GM23338 (cell line): ENCODE data around the gene C2orf92. TPM values are rescaled to one million over a fixed set of nuclear protein-coding genes. Genes with fewer than 3 reads are reported as not detected.

Experiments
- ATAC-seq: fragments of 200-7000 bp; cut with Tn5 transposase; 3 replicates; pipeline ENCODE4 v1.9.1; 2020
- DNase-seq: peaks from one replicate; pipeline ENCODE4 v3.0.0-alpha.2; 2015; ENCODE audit warnings: low spot score
- H2AFZ ChIP-seq: fragments of 200-600 bp; sonication (generic); 2 replicates; pipeline ENCODE4 v1.8.0; 2016; ENCODE audit warnings: antibody characterized with exemption, mild to moderate bottlenecking, moderate library complexity
- H3F3A ChIP-seq: fragments of 200-600 bp; sonication (generic); replicated peaks from 2 replicates; pipeline ENCODE4 v1.8.0; 2017; ENCODE audit warnings: antibody characterized with exemption, mixed run types, low read depth
- H3K27ac ChIP-seq: fragments of 200-600 bp; sonication (generic); 2 replicates; pipeline ENCODE4 v1.6.1; 2016; ENCODE audit warnings: low read depth
- H3K27me3 ChIP-seq: fragments of 200-600 bp; sonication (generic); 2 replicates; pipeline ENCODE4 v1.8.0; 2016; ENCODE audit warnings: mild to moderate bottlenecking, mixed run types, moderate library complexity; ENCODE audit not compliant: insufficient read depth
- H3K36me3 ChIP-seq: fragments of 200-600 bp; sonication (generic); 2 replicates; pipeline ENCODE4 v1.8.0; 2016; ENCODE audit warnings: mild to moderate bottlenecking; ENCODE audit not compliant: insufficient read depth
- H3K4me1 ChIP-seq: fragments of 200-600 bp; sonication (generic); 2 replicates; pipeline ENCODE4 v1.8.0; 2016; ENCODE audit warnings: mild to moderate bottlenecking, moderate library complexity; ENCODE audit not compliant: insufficient read depth
- H3K4me2 ChIP-seq: fragments of 200-600 bp; sonication (generic); 2 replicates; pipeline ENCODE4 v1.7.1; 2017; ENCODE audit warnings: mixed run types
- H3K4me3 ChIP-seq: fragments of 200-600 bp; sonication (generic); 2 replicates; pipeline ENCODE4 v1.6.1; 2016; ENCODE audit warnings: mixed run types
- H3K79me2 ChIP-seq: fragments of 200-600 bp; sonication (generic); replicated peaks from 2 replicates; pipeline ENCODE4 v1.8.0; 2017; ENCODE audit warnings: mild to moderate bottlenecking; ENCODE audit not compliant: insufficient read depth
- H3K9me2 ChIP-seq: fragments of 200-600 bp; sonication (generic); 2 replicates; pipeline ENCODE4 v1.8.0; 2017; ENCODE audit not compliant: insufficient read depth
- H4K20me1 ChIP-seq: fragments of 200-600 bp; sonication (generic); replicated peaks from 2 replicates; pipeline ENCODE4 v1.8.0; 2017; ENCODE audit warnings: mild to moderate bottlenecking; ENCODE audit not compliant: insufficient read depth
- H3K27ac Mint-ChIP-seq: 2 replicates; pipeline ENCODE4 v1.8.0; 2020; ENCODE audit warnings: inconsistent platforms, mild to moderate bottlenecking, moderate library complexity, mixed read lengths
- H3K27me3 Mint-ChIP-seq: 3 replicates; pipeline ENCODE4 v1.8.0; 2022; ENCODE audit warnings: low read depth, mild to moderate bottlenecking, moderate library complexity, mixed read lengths, inconsistent platforms; ENCODE audit not compliant: insufficient read depth, poor library complexity
- H3K36me3 Mint-ChIP-seq: 3 replicates; pipeline ENCODE4 v1.8.0; 2021; ENCODE audit warnings: low read depth, mild to moderate bottlenecking, inconsistent platforms, moderate library complexity, mixed read lengths
- H3K4me1 Mint-ChIP-seq: 3 replicates; pipeline ENCODE4 v1.8.0; 2020; ENCODE audit warnings: mild to moderate bottlenecking, inconsistent platforms, mixed read lengths
- H3K4me3 Mint-ChIP-seq: 3 replicates; pipeline ENCODE4 v1.8.0; 2021; ENCODE audit warnings: moderate library complexity, mild to moderate bottlenecking, inconsistent platforms, mixed read lengths
- H3K9me3 Mint-ChIP-seq: 3 replicates; pipeline ENCODE4 v1.8.0; 2020; ENCODE audit warnings: moderate library complexity, mild to moderate bottlenecking, inconsistent platforms, mixed read lengths
- CREB1 ChIP-seq: fragments of 250-450 bp; sonication (Bioruptor Pico); IDR thresholded peaks from 2 replicates; pipeline ENCODE4 v1.5.0; 2020; ENCODE audit warnings: low read depth, mild to moderate bottlenecking, moderate library complexity
- EZH2 ChIP-seq: fragments of 200-600 bp; sonication (generic); IDR thresholded peaks from one replicate; pipeline ENCODE4 v1.8.0; 2017; ENCODE audit warnings: antibody characterized with exemption, mild to moderate bottlenecking, low read depth; ENCODE audit not compliant: unreplicated experiment
- EZH2phosphoT487 ChIP-seq: fragments of 200-600 bp; sonication (generic); IDR thresholded peaks from one replicate; pipeline ENCODE4 v1.8.1; 2018; ENCODE audit warnings: antibody characterized with exemption; ENCODE audit not compliant: unreplicated experiment
- JUNB ChIP-seq: IDR thresholded peaks from one replicate; pipeline ENCODE4 v1.6.1; 2016; ENCODE audit warnings: antibody characterized with exemption; ENCODE audit not compliant: unreplicated experiment
- NANOG ChIP-seq: IDR thresholded peaks from 2 replicates; pipeline ENCODE4 v1.6.1; 2016; ENCODE audit warnings: antibody characterized with exemption, borderline replicate concordance
- STAT1 ChIP-seq: IDR thresholded peaks from one replicate; pipeline ENCODE4 v1.6.1; 2016; ENCODE audit warnings: antibody characterized with exemption; ENCODE audit not compliant: unreplicated experiment
- ZNF331 ChIP-seq: fragments of 250-450 bp; sonication (Bioruptor Pico); IDR thresholded peaks from 2 replicates; pipeline ENCODE4 v1.5.0; 2020; ENCODE audit warnings: low read depth, mild to moderate bottlenecking, moderate library complexity
- polyA plus RNA-seq: library from polyadenylated mRNA; unstranded; fragments of >200 nt; fragmentation: Nextera tagmentation; extraction: Ambion mirVana; gene quantifications from 2 replicates; pipeline ENCODE4 v1.2.1, GENCODE V29; 2016
- total RNA-seq: library from RNA; depleted of rRNA; stranded (reverse); fragments of >200 nt; shearing (Covaris generic); gene quantifications from 2 replicates; pipeline ENCODE4 v1.2.3, GENCODE V29; 2014
- TF ChIP-seq, protein P1 (sequence below): fragments of 250-450 bp; sonication (Bioruptor Pico); IDR thresholded peaks from 2 replicates; pipeline ENCODE4 v1.5.0; 2020; ENCODE audit warnings: mild to moderate bottlenecking, moderate library complexity
- TF ChIP-seq, protein P2 (sequence below), 2 experiments: fragments of 200-600 bp in 1 of 2; sonication (generic) in 1 of 2; conservative IDR thresholded peaks; 2 replicates each; pipeline versions ENCODE4 v1.5.1 to v1.6.1; 2016 to 2017; ENCODE audit warnings: antibody characterized with exemption in 2 of 2, low read depth in 2 of 2, mild to moderate bottlenecking in 2 of 2, moderate library complexity in 1 of 2
- TF ChIP-seq, protein P3 (sequence below): IDR thresholded peaks from one replicate; pipeline ENCODE4 v1.6.1; 2018; ENCODE audit warnings: antibody characterized with exemption; ENCODE audit not compliant: unreplicated experiment

The C2orf92 gene
- total and polyA plus RNA-seq, 2 experiments from 2014 or later = 1.7 to 2.6 TPM

DNA sequence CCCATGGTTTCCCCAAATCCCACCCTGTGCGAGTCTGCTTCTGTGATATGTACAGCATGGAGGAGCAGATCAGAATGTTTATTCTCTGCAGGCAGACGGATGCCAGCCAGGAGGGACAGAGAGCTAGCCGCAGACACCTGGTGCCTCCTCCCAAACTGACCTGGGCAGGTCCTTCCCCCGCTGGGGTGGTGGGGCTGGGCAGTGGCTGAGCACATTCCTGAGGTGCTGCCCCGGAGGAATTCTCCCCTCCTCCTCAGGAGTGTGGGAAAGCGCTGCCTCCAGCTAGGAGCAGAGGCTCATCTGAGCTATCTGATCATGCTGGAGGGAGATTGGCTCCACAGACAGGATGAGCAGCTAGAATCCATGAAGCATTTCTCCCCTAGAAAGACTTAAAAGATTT lies 21.7 kb downstream of the C2orf92 start:
- H3K27me3 Mint-ChIP-seq = peaks cover 4% of the 10 kb centered on the region
- H3K36me3 Mint-ChIP-seq = no peaks in the 10 kb centered on the region
- Histone ChIP-seq H3K4me3 (no peak overlapping the region), H4K20me1 (no peaks in the 10 kb centered on the region), H3K27ac (peak overlapping the region; percentile 70; the same call in 1 of the 2 replicates), H3F3A (no peaks in the 10 kb centered on the region), H3K4me1 (peaks cover 13% of the 10 kb centered on the region; the same call in 1 of the 2 replicates), H3K36me3 (no peaks in the 10 kb centered on the region), H3K9me2 (no peaks in the 10 kb centered on the region), H3K4me2 (no peak overlapping the region), H3K27me3 (no peaks in the 10 kb centered on the region), H3K79me2 (no peaks in the 10 kb centered on the region), H2AFZ (no peak overlapping the region; the same call in 1 of the 2 replicates)
- ATAC-seq (peak; percentile 99), DNase-seq (peak; percentile 86)
- 0 out of 3 replicates have a peak, but pooled peaks cover under 1% of the 10 kb centered on the region for H3K9me3 Mint-ChIP-seq
- H3K4me3 Mint-ChIP-seq = 0 out of 3 replicates have a peak overlapping the region, but pooled peaks have one; percentile 26
- TF ChIP-seq STAT1 = no peak
- TF ChIP-seq, protein P1, sequence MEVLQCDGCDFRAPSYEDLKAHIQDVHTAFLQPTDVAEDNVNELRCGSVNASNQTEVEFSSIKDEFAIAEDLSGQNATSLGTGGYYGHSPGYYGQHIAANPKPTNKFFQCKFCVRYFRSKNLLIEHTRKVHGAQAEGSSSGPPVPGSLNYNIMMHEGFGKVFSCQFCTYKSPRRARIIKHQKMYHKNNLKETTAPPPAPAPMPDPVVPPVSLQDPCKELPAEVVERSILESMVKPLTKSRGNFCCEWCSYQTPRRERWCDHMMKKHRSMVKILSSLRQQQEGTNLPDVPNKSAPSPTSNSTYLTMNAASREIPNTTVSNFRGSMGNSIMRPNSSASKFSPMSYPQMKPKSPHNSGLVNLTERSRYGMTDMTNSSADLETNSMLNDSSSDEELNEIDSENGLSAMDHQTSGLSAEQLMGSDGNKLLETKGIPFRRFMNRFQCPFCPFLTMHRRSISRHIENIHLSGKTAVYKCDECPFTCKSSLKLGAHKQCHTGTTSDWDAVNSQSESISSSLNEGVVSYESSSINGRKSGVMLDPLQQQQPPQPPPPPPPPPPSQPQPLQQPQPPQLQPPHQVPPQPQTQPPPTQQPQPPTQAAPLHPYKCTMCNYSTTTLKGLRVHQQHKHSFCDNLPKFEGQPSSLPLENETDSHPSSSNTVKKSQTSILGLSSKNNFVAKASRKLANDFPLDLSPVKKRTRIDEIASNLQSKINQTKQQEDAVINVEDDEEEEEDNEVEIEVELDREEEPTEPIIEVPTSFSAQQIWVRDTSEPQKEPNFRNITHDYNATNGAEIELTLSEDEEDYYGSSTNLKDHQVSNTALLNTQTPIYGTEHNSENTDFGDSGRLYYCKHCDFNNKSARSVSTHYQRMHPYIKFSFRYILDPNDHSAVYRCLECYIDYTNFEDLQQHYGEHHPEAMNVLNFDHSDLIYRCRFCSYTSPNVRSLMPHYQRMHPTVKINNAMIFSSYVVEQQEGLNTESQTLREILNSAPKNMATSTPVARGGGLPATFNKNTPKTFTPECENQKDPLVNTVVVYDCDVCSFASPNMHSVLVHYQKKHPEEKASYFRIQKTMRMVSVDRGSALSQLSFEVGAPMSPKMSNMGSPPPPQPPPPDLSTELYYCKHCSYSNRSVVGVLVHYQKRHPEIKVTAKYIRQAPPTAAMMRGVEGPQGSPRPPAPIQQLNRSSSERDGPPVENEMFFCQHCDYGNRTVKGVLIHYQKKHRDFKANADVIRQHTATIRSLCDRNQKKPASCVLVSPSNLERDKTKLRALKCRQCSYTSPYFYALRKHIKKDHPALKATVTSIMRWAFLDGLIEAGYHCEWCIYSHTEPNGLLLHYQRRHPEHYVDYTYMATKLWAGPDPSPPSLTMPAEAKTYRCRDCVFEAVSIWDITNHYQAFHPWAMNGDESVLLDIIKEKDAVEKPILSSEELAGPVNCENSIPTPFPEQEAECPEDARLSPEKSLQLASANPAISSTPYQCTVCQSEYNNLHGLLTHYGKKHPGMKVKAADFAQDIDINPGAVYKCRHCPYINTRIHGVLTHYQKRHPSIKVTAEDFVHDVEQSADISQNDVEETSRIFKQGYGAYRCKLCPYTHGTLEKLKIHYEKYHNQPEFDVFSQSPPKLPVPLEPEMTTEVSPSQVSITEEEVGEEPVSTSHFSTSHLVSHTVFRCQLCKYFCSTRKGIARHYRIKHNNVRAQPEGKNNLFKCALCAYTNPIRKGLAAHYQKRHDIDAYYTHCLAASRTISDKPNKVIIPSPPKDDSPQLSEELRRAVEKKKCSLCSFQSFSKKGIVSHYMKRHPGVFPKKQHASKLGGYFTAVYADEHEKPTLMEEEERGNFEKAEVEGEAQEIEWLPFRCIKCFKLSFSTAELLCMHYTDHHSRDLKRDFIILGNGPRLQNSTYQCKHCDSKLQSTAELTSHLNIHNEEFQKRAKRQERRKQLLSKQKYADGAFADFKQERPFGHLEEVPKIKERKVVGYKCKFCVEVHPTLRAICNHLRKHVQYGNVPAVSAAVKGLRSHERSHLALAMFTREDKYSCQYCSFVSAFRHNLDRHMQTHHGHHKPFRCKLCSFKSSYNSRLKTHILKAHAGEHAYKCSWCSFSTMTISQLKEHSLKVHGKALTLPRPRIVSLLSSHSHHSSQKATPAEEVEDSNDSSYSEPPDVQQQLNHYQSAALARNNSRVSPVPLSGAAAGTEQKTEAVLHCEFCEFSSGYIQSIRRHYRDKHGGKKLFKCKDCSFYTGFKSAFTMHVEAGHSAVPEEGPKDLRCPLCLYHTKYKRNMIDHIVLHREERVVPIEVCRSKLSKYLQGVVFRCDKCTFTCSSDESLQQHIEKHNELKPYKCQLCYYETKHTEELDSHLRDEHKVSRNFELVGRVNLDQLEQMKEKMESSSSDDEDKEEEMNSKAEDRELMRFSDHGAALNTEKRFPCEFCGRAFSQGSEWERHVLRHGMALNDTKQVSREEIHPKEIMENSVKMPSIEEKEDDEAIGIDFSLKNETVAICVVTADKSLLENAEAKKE = no peak
- no peak for TF ChIP-seq JUNB
- no peak for TF ChIP-seq CREB1 (CRISPR knock-in tag)
- TF ChIP-seq ZNF331 = no peak
- peaks cover 21% of the 10 kb centered on the region for H3K4me1 Mint-ChIP-seq
- H3K27ac Mint-ChIP-seq = peak overlapping the region; percentile 43; the same call in 1 of the 2 replicates

- no peaks in the 10 kb centered on the region for H4K20me1 ChIP-seq
- no peaks in the 10 kb centered on the region for H3K27me3 ChIP-seq
- Mint-ChIP-seq H3K9me3 (no peaks in the 10 kb centered on the region), H3K36me3 (no peaks in the 10 kb centered on the region), H3K4me1 (peaks cover 19% of the 10 kb centered on the region), H3K27ac (no peak overlapping the region), H3K4me3 (no peak overlapping the region), H3K27me3 (peaks cover 6% of the 10 kb centered on the region)
- H2AFZ ChIP-seq = no peak overlapping the region
- DNase-seq (no peak), ATAC-seq (no peak)
- peaks cover 13% of the 10 kb centered on the region; the same call in 1 of the 2 replicates for H3K4me1 ChIP-seq
- H3K9me2 ChIP-seq = no peaks in the 10 kb centered on the region
- no peak overlapping the region for H3K4me2 ChIP-seq
- H3K27ac ChIP-seq = no peak overlapping the region
- no peaks in the 10 kb centered on the region for H3K79me2 ChIP-seq
- no peaks in the 10 kb centered on the region for H3F3A ChIP-seq
- H3K4me3 ChIP-seq = no peak overlapping the region
- H3K36me3 ChIP-seq = no peaks in the 10 kb centered on the region
- TF ChIP-seq CREB1 (CRISPR knock-in tag) = no peak
- TF ChIP-seq, protein P2, sequence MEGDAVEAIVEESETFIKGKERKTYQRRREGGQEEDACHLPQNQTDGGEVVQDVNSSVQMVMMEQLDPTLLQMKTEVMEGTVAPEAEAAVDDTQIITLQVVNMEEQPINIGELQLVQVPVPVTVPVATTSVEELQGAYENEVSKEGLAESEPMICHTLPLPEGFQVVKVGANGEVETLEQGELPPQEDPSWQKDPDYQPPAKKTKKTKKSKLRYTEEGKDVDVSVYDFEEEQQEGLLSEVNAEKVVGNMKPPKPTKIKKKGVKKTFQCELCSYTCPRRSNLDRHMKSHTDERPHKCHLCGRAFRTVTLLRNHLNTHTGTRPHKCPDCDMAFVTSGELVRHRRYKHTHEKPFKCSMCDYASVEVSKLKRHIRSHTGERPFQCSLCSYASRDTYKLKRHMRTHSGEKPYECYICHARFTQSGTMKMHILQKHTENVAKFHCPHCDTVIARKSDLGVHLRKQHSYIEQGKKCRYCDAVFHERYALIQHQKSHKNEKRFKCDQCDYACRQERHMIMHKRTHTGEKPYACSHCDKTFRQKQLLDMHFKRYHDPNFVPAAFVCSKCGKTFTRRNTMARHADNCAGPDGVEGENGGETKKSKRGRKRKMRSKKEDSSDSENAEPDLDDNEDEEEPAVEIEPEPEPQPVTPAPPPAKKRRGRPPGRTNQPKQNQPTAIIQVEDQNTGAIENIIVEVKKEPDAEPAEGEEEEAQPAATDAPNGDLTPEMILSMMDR (conservative IDR thresholded peaks at IDR 0.05; ENCODE audit: low read depth in 2 of 2) = no peak
- TF ChIP-seq EZH2 = no peak
- TF ChIP-seq JUNB = no peak
- TF ChIP-seq ZNF331 = no peak
- TF ChIP-seq, protein P3, sequence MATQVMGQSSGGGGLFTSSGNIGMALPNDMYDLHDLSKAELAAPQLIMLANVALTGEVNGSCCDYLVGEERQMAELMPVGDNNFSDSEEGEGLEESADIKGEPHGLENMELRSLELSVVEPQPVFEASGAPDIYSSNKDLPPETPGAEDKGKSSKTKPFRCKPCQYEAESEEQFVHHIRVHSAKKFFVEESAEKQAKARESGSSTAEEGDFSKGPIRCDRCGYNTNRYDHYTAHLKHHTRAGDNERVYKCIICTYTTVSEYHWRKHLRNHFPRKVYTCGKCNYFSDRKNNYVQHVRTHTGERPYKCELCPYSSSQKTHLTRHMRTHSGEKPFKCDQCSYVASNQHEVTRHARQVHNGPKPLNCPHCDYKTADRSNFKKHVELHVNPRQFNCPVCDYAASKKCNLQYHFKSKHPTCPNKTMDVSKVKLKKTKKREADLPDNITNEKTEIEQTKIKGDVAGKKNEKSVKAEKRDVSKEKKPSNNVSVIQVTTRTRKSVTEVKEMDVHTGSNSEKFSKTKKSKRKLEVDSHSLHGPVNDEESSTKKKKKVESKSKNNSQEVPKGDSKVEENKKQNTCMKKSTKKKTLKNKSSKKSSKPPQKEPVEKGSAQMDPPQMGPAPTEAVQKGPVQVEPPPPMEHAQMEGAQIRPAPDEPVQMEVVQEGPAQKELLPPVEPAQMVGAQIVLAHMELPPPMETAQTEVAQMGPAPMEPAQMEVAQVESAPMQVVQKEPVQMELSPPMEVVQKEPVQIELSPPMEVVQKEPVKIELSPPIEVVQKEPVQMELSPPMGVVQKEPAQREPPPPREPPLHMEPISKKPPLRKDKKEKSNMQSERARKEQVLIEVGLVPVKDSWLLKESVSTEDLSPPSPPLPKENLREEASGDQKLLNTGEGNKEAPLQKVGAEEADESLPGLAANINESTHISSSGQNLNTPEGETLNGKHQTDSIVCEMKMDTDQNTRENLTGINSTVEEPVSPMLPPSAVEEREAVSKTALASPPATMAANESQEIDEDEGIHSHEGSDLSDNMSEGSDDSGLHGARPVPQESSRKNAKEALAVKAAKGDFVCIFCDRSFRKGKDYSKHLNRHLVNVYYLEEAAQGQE = no peak
- TF ChIP-seq NANOG = no peak
- TF ChIP-seq EZH2phosphoT487 = no peak
- no peak for TF ChIP-seq STAT1
These were observed 24.0 kb downstream of the C2orf92 start for GRCh38 chr2:97693476-97693875.
